HepG2 (cell line): Measurements from ENCODE around the gene CDC26. TPM values are rescaled to one million over a fixed set of nuclear protein-coding genes. Genes with fewer than 3 reads are reported as not detected.
A peak's percentile ranks its signal among the peaks of the same experiment; 100 is the strongest.

Source experiments
- HOXA5 ChIP-seq: sonication (generic); formaldehyde crosslinking; IDR thresholded peaks from 2 replicates; pipeline ENCODE4 v1.4.0; 2020; ENCODE audit warnings: missing genetic modification reagents
- MLX ChIP-seq: IDR thresholded peaks from 2 replicates; pipeline ENCODE4 v1.6.1; 2016
- NPAS2 ChIP-seq: sonication (generic); formaldehyde crosslinking; IDR thresholded peaks from 2 replicates; pipeline ENCODE4 v1.8.0; 2022; ENCODE audit warnings: mild to moderate bottlenecking, missing genetic modification reagents, borderline replicate concordance
- NR0B2 ChIP-seq: sonication (generic); formaldehyde crosslinking; IDR thresholded peaks from 2 replicates; pipeline ENCODE4 v1.4.0; 2020; ENCODE audit warnings: mild to moderate bottlenecking, missing genetic modification reagents
- SALL1 ChIP-seq: sonication (generic); formaldehyde crosslinking; IDR thresholded peaks from 2 replicates; pipeline ENCODE4 v1.8.0; 2022; ENCODE audit warnings: mild to moderate bottlenecking, missing genetic modification reagents
- ZNF124 ChIP-seq: sonication (generic); formaldehyde crosslinking; IDR thresholded peaks from 2 replicates; pipeline ENCODE4 v1.4.0; 2020; ENCODE audit warnings: missing genetic modification reagents
- ZNF382 ChIP-seq: sonication (generic); formaldehyde crosslinking; IDR thresholded peaks from 2 replicates; pipeline ENCODE4 v1.5.0; 2020; ENCODE audit warnings: missing genetic modification reagents, mild to moderate bottlenecking, borderline replicate concordance
- ZNF569 ChIP-seq: sonication (generic); formaldehyde crosslinking; IDR thresholded peaks from 2 replicates; pipeline ENCODE4 v1.5.0; 2020; ENCODE audit warnings: mild to moderate bottlenecking, missing genetic modification reagents, moderate library complexity, borderline replicate concordance
- ZNF777 ChIP-seq: sonication (generic); formaldehyde crosslinking; IDR thresholded peaks from 2 replicates; pipeline ENCODE4 v1.4.0; 2020; ENCODE audit warnings: missing genetic modification reagents
- ZNF781 ChIP-seq: sonication (generic); formaldehyde crosslinking; IDR thresholded peaks from 2 replicates; pipeline ENCODE4 v1.5.1; 2020; ENCODE audit warnings: borderline replicate concordance, mild to moderate bottlenecking, missing genetic modification reagents; ENCODE audit errors: not compliant biosample characterization
- polyA plus RNA-seq, 8 experiments: library from polyadenylated mRNA; depleted of rRNA in 3 of 8; stranded (reverse) in 7 of 8; unstranded in 1 of 8; fragments of >200 nt; fragmentation: Illumina TruSeq in 4 of 8; extraction: Trizol in 4 of 8; gene quantifications; 2 replicates each; pipeline versions ENCODE4 v1.2.1 to v1.2.3, GENCODE V29; 2011 to 2016; ENCODE audit warnings: low read depth in 4 of 8, missing spikeins in 1 of 8, mixed read lengths in 1 of 8; ENCODE audit not compliant: insufficient read depth in 1 of 8
- total RNA-seq, 5 experiments: library from RNA; depleted of rRNA; stranded (reverse); fragments of >200 nt; fragmentation: Illumina TruSeq; extraction: Trizol; gene quantifications; 2 replicates each; pipeline ENCODE4 v1.2.3, GENCODE V29; 2016; ENCODE audit warnings: low read depth in 1 of 5
- TF ChIP-seq, protein P1 (sequence below): IDR thresholded peaks from 2 replicates; pipeline ENCODE4 v1.6.1; 2016; ENCODE audit warnings: mild to moderate bottlenecking, missing biosample characterization, missing genetic modification reagents
- TF ChIP-seq, protein P2 (sequence below): sonication (generic); formaldehyde crosslinking; IDR thresholded peaks from 2 replicates; pipeline ENCODE4 v1.8.0; 2022; ENCODE audit warnings: mild to moderate bottlenecking, missing genetic modification reagents; ENCODE audit not compliant: insufficient replicate concordance
- TF ChIP-seq, protein P3 (sequence below): sonication (generic); formaldehyde crosslinking; IDR thresholded peaks from 2 replicates; pipeline ENCODE4 v1.4.0; 2020; ENCODE audit warnings: mild to moderate bottlenecking, low read depth, missing genetic modification reagents

The CDC26 gene
- total and polyA plus RNA-seq, 2 of the 13 experiments (the other 11 are each of a cell fraction or from before 2014, with no cell fraction given) = 26.6 to 57.9 TPM

DNA sequence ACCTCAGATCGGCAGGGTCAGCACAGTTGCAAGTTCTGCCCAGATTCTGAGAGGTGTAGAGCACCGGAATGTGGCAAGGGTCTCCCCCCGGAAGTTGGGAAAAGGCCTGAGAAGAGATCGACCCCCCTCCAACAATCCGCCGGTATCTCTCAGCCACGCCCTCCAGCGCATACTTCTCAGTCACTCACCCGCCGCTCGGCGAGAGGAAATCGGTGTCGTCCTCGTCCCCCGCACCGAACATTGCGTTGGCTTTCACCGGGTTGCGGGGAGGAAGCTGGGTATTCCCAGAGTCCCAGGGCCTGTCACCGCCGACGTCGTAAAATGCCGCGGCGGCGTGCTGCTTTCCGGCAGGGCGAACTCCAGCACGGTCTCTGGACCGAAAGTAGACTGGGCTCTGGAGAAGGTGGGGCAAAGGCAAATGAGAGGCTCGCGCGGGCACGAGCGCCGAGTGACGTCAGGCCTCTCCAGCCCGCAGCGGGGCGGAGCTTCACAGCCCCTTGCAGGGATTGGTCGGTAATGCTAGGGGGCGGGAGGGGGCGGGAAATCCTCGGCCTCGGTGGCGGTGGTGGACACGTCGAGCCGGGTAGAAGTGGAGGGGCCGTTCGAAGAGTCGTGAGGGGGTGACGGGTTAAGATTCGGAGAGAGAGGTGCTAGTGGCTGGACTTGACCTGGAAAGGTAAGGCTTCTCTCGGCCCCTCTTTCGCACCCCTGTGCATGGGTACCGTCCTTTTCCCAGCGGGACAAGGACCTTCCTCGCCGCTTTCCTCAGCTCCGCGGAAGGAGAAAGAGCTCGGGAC, 54.2 kb downstream of the CDC26 start, which contains the start of the genes FKBP15 and SLC31A1 (continued):
- TF ChIP-seq ZNF382 (CRISPR knock-in tag) (no peak), ZNF781 (peak; percentile 85), NPAS2 (CRISPR knock-in tag) (no peak), ZNF124 (no peak), NR0B2 (CRISPR knock-in tag) (no peak), ZNF777 (CRISPR knock-in tag) (peak; percentile 77), SALL1 (CRISPR knock-in tag) (peak; percentile 76), MLX (CRISPR knock-in tag) (no peak), HOXA5 (peak; percentile 77; the same call in 1 of the 2 replicates), ZNF569 (CRISPR knock-in tag) (peak; percentile 65; the same call in 1 of the 2 replicates)
- TF ChIP-seq, protein P1, sequence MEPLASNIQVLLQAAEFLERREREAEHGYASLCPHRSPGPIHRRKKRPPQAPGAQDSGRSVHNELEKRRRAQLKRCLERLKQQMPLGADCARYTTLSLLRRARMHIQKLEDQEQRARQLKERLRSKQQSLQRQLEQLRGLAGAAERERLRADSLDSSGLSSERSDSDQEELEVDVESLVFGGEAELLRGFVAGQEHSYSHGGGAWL (CRISPR knock-in tag) = peak; percentile 62; the same call in 1 of the 2 replicates
- TF ChIP-seq, protein P2, sequence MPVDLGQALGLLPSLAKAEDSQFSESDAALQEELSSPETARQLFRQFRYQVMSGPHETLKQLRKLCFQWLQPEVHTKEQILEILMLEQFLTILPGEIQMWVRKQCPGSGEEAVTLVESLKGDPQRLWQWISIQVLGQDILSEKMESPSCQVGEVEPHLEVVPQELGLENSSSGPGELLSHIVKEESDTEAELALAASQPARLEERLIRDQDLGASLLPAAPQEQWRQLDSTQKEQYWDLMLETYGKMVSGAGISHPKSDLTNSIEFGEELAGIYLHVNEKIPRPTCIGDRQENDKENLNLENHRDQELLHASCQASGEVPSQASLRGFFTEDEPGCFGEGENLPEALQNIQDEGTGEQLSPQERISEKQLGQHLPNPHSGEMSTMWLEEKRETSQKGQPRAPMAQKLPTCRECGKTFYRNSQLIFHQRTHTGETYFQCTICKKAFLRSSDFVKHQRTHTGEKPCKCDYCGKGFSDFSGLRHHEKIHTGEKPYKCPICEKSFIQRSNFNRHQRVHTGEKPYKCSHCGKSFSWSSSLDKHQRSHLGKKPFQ (CRISPR knock-in tag) = no peak
- TF ChIP-seq, protein P3, sequence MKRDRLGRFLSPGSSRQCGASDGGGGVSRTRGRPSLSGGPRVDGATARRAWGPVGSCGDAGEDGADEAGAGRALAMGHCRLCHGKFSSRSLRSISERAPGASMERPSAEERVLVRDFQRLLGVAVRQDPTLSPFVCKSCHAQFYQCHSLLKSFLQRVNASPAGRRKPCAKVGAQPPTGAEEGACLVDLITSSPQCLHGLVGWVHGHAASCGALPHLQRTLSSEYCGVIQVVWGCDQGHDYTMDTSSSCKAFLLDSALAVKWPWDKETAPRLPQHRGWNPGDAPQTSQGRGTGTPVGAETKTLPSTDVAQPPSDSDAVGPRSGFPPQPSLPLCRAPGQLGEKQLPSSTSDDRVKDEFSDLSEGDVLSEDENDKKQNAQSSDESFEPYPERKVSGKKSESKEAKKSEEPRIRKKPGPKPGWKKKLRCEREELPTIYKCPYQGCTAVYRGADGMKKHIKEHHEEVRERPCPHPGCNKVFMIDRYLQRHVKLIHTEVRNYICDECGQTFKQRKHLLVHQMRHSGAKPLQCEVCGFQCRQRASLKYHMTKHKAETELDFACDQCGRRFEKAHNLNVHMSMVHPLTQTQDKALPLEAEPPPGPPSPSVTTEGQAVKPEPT (CRISPR knock-in tag) = no peak; the same call in 1 of the 2 replicates
